Mesothelial cell of epicardium (in vitro differentiated cells): ENCODE measurements around the gene LAMB2. TPM values are rescaled to one million over a fixed set of nuclear protein-coding genes. Genes with fewer than 3 reads are reported as not detected.

Source experiments
- DNase-seq, 2 experiments: peaks; one replicate each; pipeline ENCODE4 v3.0.0; 2021; ENCODE audit warnings: low spot score in 2 of 2; ENCODE audit not compliant: unreplicated experiment in 2 of 2
- H3K27ac Mint-ChIP-seq: 2 replicates; pipeline ENCODE4 v1.8.0; 2021; ENCODE audit warnings: mixed read lengths
- H3K27me3 Mint-ChIP-seq: 2 replicates; pipeline ENCODE4 v1.8.0; 2021; ENCODE audit warnings: low read depth, mixed read lengths
- H3K36me3 Mint-ChIP-seq: 2 replicates; pipeline ENCODE4 v1.8.0; 2021; ENCODE audit warnings: mixed read lengths
- H3K4me1 Mint-ChIP-seq: 2 replicates; pipeline ENCODE4 v1.8.0; 2021; ENCODE audit warnings: mixed read lengths
- H3K4me3 Mint-ChIP-seq: 2 replicates; pipeline ENCODE4 v1.8.0; 2021; ENCODE audit warnings: mild to moderate bottlenecking, moderate library complexity, mixed read lengths
- H3K9me3 Mint-ChIP-seq: 2 replicates; pipeline ENCODE4 v1.8.0; 2021; ENCODE audit warnings: mixed read lengths
- total RNA-seq: library from RNA; stranded (reverse); gene quantifications from 3 replicates; pipeline ENCODE4 v1.2.1, GENCODE V29; 2021
- TF ChIP-seq, protein P1 (sequence below): fragments of 200-600 bp; sonication (generic); IDR thresholded peaks from one replicate; pipeline ENCODE4 v1.5.0; 2021; ENCODE audit warnings: antibody characterized with exemption; ENCODE audit not compliant: unreplicated experiment

The LAMB2 gene
- total RNA-seq, 1 donor from 2014 or later, result 359 TPM

DNA sequence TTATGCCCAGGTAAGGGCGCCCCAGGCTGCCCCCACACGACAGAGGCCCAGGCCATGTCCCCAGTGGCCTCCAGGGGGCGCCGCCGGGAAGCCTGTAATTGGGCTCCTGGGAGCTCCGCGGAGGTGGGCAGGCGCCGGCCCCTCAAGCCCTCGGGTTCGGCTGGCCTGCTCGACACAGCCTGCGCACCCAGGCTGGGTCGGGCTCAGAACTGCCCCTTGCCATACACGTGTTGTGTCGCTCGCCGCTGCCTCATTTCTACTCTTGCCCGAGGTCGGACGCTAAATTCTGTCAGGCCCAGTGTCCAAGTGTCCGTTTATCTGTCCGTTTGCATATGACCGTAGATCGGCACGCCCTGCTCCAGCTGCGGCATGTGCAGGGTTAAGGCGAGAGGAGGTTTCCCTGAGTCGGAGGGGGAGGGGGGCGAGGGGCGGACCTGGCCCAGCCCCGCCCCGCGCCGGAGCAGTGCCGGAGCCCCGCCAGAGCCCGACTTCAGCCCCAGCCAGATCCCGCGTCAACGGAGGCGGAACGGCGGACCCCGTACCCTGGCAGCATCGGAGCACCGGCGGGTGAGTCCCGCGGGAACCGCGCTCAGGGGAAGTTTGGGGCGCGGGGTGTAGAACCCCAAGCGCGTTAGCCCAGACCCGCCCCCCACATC is 38.4 kb upstream of the LAMB2 start, which contains the start of gene KLHDC8B:
Gene KLHDC8B, plus strand, starts transcription at position 480 of the 656 bp plus-strand sequence. CDS start 1,172 bp downstream, outside the sequence.
- no peaks in the 10 kb centered on the region for H3K9me3 Mint-ChIP-seq
- peak within 1 kb of the TSS; percentile 95 for H3K27ac Mint-ChIP-seq
- no peaks in the 10 kb centered on the region for H3K36me3 Mint-ChIP-seq
- peak; percentile 76 to 93 for DNase-seq
- TF ChIP-seq, protein P1, sequence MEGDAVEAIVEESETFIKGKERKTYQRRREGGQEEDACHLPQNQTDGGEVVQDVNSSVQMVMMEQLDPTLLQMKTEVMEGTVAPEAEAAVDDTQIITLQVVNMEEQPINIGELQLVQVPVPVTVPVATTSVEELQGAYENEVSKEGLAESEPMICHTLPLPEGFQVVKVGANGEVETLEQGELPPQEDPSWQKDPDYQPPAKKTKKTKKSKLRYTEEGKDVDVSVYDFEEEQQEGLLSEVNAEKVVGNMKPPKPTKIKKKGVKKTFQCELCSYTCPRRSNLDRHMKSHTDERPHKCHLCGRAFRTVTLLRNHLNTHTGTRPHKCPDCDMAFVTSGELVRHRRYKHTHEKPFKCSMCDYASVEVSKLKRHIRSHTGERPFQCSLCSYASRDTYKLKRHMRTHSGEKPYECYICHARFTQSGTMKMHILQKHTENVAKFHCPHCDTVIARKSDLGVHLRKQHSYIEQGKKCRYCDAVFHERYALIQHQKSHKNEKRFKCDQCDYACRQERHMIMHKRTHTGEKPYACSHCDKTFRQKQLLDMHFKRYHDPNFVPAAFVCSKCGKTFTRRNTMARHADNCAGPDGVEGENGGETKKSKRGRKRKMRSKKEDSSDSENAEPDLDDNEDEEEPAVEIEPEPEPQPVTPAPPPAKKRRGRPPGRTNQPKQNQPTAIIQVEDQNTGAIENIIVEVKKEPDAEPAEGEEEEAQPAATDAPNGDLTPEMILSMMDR, result peak; percentile 92
- H3K4me1 Mint-ChIP-seq, result peaks cover 31% of the 10 kb centered on the region
- H3K27me3 Mint-ChIP-seq, result peaks cover 6% of the 10 kb centered on the region
- peak within 1 kb of the TSS; percentile 83 for H3K4me3 Mint-ChIP-seq

DNA sequence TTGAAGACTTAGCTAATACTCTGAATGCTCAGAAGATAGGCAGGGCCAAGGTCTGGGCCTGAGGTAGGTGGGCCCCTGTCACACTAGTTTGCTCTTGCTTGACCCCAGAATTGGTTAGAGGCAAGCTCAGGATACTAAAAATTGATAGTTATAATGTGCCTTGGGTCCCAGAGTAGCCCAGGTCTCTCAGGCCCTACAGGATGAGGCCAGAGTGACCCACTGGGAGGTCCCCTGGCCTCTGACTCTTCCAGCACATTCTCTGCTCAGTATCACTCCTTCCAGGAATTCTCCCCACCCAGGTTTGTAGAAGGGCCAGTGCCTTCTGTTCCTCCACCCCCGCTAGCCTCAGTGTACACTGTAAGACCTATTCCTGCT is 37.9 kb upstream of the LAMB2 start:
- Mint-ChIP-seq H3K27me3 (peaks cover 6% of the 10 kb centered on the region), H3K4me3 (peak overlapping the region; percentile 83), H3K36me3 (no peaks in the 10 kb centered on the region), H3K9me3 (no peaks in the 10 kb centered on the region), H3K27ac (peak overlapping the region; percentile 95), H3K4me1 (peaks cover 31% of the 10 kb centered on the region)
- TF ChIP-seq, protein P1, result no peak
- DNase-seq, result no peak

DNA sequence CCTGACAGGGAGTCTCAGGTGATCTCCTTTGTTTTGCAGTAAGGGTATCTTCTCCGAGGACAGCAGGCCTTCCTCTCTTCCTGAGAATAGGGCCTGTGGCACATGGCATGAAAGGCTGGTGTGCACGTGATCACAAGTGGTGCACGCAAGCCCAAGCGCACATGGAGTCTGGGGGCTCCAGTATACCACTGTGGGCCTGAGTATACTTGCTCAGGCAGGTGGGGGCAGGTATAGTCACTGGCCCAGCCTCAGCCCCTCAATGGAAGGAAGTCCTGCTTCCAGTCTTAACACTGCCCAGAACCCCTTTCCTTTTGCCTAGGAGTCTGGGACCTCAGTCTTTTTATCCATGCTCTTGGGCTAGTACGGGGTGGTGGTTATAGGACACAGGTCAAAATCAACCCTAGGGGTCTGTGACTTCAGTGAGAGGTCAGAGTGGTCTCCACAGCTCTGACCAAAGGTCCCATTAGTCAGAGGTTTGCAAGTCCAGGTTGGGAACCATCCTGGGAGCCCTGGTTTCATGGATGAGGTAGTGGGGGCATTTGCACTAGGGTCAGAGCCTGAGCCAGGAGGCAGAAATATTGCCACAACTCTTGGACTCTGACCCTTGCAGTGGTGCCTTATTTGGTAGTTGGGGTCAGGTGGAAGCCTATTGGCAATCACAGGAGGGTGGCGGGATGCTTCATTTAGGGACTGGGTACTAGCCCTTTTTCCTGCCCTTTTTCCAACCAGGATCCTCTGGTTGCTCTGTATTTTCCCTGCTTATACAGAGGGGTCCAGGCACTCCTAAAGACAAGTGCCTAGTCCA is 34.1 kb upstream of the LAMB2 start:
- Mint-ChIP-seq H3K27ac (peak overlapping the region; percentile 90), H3K4me3 (peak overlapping the region; percentile 82), H3K4me1 (peaks cover 24% of the 10 kb centered on the region), H3K9me3 (no peaks in the 10 kb centered on the region), H3K27me3 (peaks cover 6% of the 10 kb centered on the region), H3K36me3 (peaks cover 8% of the 10 kb centered on the region)
- DNase-seq, result no peak
- TF ChIP-seq, protein P1, result no peak

DNA sequence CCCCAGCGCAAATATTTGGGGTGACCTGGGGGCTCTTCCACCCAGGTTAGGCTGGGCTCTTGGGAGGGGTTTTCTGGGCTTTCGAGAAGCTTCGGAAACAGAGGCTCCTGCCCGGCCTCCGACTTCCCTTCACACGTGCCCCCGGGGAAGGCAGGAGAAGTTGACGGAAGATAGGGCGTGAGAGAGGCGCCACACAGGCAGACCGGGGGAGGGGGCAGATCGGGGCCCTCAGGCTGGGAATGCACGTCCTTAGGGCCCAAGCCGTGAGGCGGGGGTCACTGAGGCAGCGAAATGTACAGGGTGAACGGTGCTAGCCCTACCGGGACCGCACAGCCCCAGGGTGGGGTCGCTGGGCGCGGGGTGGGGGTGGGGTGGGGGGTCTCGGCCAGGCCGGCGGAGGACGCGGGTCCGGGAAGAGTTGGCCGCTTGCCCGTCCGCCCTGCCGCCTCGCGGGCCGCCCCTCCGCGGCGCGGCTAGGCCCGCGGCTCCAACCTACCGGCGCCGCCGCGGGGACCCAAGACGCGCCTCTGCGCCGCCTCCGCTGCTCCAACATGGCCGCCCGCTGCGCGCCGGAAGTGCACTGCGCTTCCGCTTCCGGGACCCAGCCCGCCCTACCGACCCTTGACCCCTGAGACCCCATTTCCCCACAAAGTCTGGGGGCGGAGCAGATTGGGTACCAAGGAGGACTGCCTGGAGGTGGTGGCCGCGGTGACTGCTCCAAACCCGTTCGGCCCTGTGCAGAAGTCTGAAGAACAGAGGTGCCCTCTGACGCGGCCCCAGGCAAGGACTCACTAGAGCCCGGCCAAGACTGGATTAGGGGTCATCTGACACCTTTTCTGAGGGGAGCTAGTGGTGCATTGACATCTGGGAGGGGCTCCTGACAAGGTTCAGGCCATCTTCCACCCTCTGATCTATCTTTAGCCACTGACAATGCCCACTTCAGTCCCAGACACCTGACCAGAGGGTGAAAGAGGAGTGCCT is 33.2 kb upstream of the LAMB2 start, which contains the start of gene CCDC71:
Gene CCDC71, minus strand, starts transcription at position 561 of the 981 bp plus-strand sequence. CDS start 2,123 bp downstream, outside the sequence.
- H3K9me3 Mint-ChIP-seq, result no peaks in the 10 kb centered on the region
- DNase-seq, result peak in 1 of 2 experiments; percentile 64
- TF ChIP-seq, protein P1, result no peak
- H3K27ac Mint-ChIP-seq, result peak within 1 kb of the TSS; percentile 95
- H3K36me3 Mint-ChIP-seq, result peaks cover 8% of the 10 kb centered on the region
- peaks cover 22% of the 10 kb centered on the region for H3K4me1 Mint-ChIP-seq
- peak within 1 kb of the TSS; percentile 93 for H3K4me3 Mint-ChIP-seq
- peaks cover 6% of the 10 kb centered on the region for H3K27me3 Mint-ChIP-seq
